Stomach (tissue), 9 donors: ENCODE results near the gene ALDH18A1. TPM values are rescaled to one million over a fixed set of nuclear protein-coding genes. Genes with fewer than 3 reads are reported as not detected.

Experiments
- DNase-seq, 2 donors: peaks; one replicate each; pipeline versions ENCODE4 v3.0.0 to v3.0.0-alpha.2; 2013 to 2019
- H3K27ac ChIP-seq, 5 donors: fragments of 200-600 bp in 4 of 5; sonication (generic) in 4 of 5; one replicate each; pipeline ENCODE4 v1.5.1; 2013 to 2019; ENCODE audit warnings: mild to moderate bottlenecking in 1 of 5, moderate library complexity in 1 of 5
- H3K27me3 ChIP-seq, 3 donors: fragments of 200-600 bp; sonication (generic); one replicate each; pipeline ENCODE4 v1.5.1; 2017 to 2019; ENCODE audit warnings: mixed run types in 1 of 3
- H3K36me3 ChIP-seq, 4 donors: fragments of 200-600 bp; sonication (generic); 1 replicate in 3 of 4; 2 replicates in 1 of 4; pipeline ENCODE4 v1.5.1; 2016 to 2019
- H3K4me1 ChIP-seq, 4 donors: fragments of 200-600 bp; sonication (generic); one replicate each; pipeline ENCODE4 v1.5.1; 2016 to 2019
- H3K4me3 ChIP-seq, 4 donors: fragments of 200-600 bp; sonication (generic) in 3 of 4; one replicate each; pipeline ENCODE4 v1.5.1; 2016 to 2019; ENCODE audit warnings: mild to moderate bottlenecking in 1 of 4
- H3K9me3 ChIP-seq, 4 donors: fragments of 200-600 bp; sonication (generic); one replicate each; pipeline ENCODE4 v1.5.1; 2016 to 2019
- CTCF ChIP-seq, 7 experiments: fragments of 450-650 bp in 4 of 7; fragments of 200-600 bp in 3 of 7; sonication (generic) in 3 of 7; IDR thresholded peaks; one replicate each; pipeline ENCODE4 v1.5.1; 2016 to 2019; ENCODE audit warnings: antibody characterized with exemption in 7 of 7, control low read depth in 2 of 7, mild to moderate bottlenecking in 1 of 7
- EP300 ChIP-seq: sonication (generic); formaldehyde crosslinking; IDR thresholded peaks from one replicate; pipeline ENCODE4 v1.6.1; 2017; ENCODE audit warnings: antibody characterized with exemption
- POLR2A ChIP-seq, 4 donors: fragments of 450-650 bp; IDR thresholded peaks; one replicate each; pipeline ENCODE4 v1.6.1; 2016; ENCODE audit warnings: antibody characterized with exemption in 4 of 4, control low read depth in 2 of 4, mild to moderate bottlenecking in 1 of 4, moderate library complexity in 1 of 4
- POLR2AphosphoS5 ChIP-seq, 3 donors: sonication (generic); formaldehyde crosslinking; IDR thresholded peaks; one replicate each; pipeline ENCODE4 v1.6.1; 2016; ENCODE audit warnings: antibody characterized with exemption in 3 of 3
- WGBS, 5 donors: extraction: QIAGEN DNeasy Blood & Tissue Kit in 3 of 5; methylation state at CpG; one replicate each; pipeline versions ENCODE4 v1.1.5 to v1.1.7; 2013 to 2018; 5-methylcytosine and 5-hydroxymethylcytosine counted together
- intact Hi-C: fragments of 100-400 bp; cut with DNase I; formaldehyde crosslinking; loops from one replicate; pipeline ENCODE4 v1.15.1; 2023; ENCODE audit warnings: low total_unique reads
- polyA plus RNA-seq, 3 donors: library from polyadenylated mRNA; stranded (reverse); fragments of 200-250 nt; gene quantifications; one replicate each; pipeline ENCODE4 v1.2.3, GENCODE V29; 2013
- total RNA-seq, 5 donors: library from RNA; depleted of rRNA; stranded (reverse); fragments of >200 nt; gene quantifications; one replicate each; pipeline versions ENCODE4 v1.1.0 to v1.2.3, GENCODE V29; 2014 to 2016
- donor health status: healthy with polysubstance abuse.
- donor health status: Bipolar disorder and iron deficiency.
- donor health status: healthy.

The ALDH18A1 gene
- total and polyA plus RNA-seq, 8 donors = 11.3 to 87.6 (median 27.5) TPM

DNA sequence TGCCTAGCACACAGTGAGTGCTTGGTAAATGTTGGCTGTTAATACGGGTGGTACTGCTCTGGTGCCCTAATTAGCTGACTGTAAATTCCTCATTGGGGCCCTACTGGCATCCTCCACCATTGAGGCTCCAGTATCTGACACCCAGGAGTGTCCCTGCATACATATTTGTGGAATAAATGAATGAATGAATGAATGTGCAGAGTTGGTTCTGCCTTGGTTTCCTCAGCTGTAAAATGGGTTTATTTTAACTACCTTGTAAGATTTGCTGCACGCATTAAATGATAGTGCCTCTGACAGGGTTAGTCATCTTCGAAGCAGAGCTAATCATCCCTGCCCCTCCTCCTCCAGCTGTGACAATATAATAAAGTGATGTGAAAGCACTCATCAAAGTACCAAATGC lies 45.8 kb downstream of the ALDH18A1 start:
- Histone ChIP-seq H3K36me3 (peaks cover 67 to 100% (median 100%) of the 10 kb centered on the region in 4 donors), H3K27ac (no peak overlapping the region), H3K4me3 (no peak overlapping the region), H3K9me3 (no peaks in the 10 kb centered on the region), H3K27me3 (no peaks in the 10 kb centered on the region), H3K4me1 (peaks cover 0 to 3% (median 0%) of the 10 kb centered on the region in 4 donors)
- intact Hi-C loops = no loop called here
- TF ChIP-seq POLR2A (IDR thresholded peaks at IDR 0.05) = no peak
- no peak for TF ChIP-seq CTCF (IDR thresholded peaks at IDR 0.05)
- TF ChIP-seq POLR2AphosphoS5 (IDR thresholded peaks at IDR 0.05) = no peak
- TF ChIP-seq EP300 = no peak
- WGBS, 5 donors = 92 to 97% (median 96%) methylated on average over 3 of the region's 3 CpGs
- DNase-seq = no peak

- Histone ChIP-seq H3K36me3 (peaks cover 39 to 75% (median 71%) of the 10 kb centered on the region in 4 donors), H3K4me3 (no peak overlapping the region), H3K27me3 (no peaks in the 10 kb centered on the region), H3K4me1 (peaks cover 0 to 16% (median 0%) of the 10 kb centered on the region in 4 donors), H3K9me3 (no peaks in the 10 kb centered on the region), H3K27ac (peak overlapping the region in 4 of 5 donors; percentile 69 to 88 (median 73))
- WGBS, 5 donors = 66 to 84% (median 78%) methylated on average over 3 of the region's 3 CpGs
- DNase-seq = no peak
- intact Hi-C loops = no loop called here
- peak in 1 of 3 donors; percentile 41 for TF ChIP-seq POLR2AphosphoS5 (IDR thresholded peaks at IDR 0.05)
- no peak for TF ChIP-seq EP300
These were observed 49.6 kb downstream of the ALDH18A1 start for GRCh38 chr10:95606922-95607321.

- 50 to 91% (median 78%) methylated on average over 3 of the region's 3 CpGs for WGBS, 5 donors
- Histone ChIP-seq H3K27me3 (no peaks in the 10 kb centered on the region), H3K4me3 (no peak overlapping the region), H3K36me3 (peaks cover 24 to 57% (median 54%) of the 10 kb centered on the region in 4 donors), H3K4me1 (peaks cover 0 to 25% (median 5%) of the 10 kb centered on the region in 4 donors), H3K9me3 (no peaks in the 10 kb centered on the region), H3K27ac (peak overlapping the region in 4 of 5 donors; percentile 69 to 88 (median 73))
- intact Hi-C loops = no loop called here
- no peak for TF ChIP-seq POLR2A (IDR thresholded peaks at IDR 0.05)
- TF ChIP-seq POLR2AphosphoS5 (IDR thresholded peaks at IDR 0.05) = peak in 2 of 3 donors; percentile 74 to 94
- TF ChIP-seq CTCF (IDR thresholded peaks at IDR 0.05) = no peak
- peak; percentile 79 for TF ChIP-seq EP300
- DNase-seq = peak in 1 of 2 donors; percentile 62
These were observed 51.3 kb downstream of the ALDH18A1 start for GRCh38 chr10:95605163-95605562.

DNA sequence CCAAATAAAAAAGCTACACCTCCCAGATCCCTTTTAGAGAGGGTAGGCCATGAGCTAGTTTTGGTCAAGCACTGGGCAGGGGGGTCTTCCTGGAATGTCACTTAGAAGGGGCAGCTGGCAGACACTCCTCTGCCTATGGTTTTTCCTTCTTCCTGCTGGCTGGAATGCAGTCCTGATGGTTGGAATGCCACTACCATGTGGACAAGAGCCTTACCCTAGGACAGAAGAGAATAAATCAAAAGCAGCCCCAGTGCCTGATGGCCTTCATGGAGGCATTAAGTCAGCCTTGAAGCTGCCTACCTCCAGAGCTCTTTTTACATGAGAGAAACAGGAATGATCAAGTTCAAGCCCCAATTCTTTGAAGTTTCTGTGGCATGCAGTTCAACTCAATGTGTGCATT lies 51.9 kb downstream of the ALDH18A1 start:
- DNase-seq = no peak
- H3K4me1 ChIP-seq = peaks cover 0 to 25% (median 5%) of the 10 kb centered on the region in 4 donors
- no peak overlapping the region for H3K4me3 ChIP-seq
- H3K27me3 ChIP-seq = no peaks in the 10 kb centered on the region
- H3K27ac ChIP-seq = peak overlapping the region in 4 of 5 donors; percentile 69 to 88 (median 73)
- H3K36me3 ChIP-seq = peaks cover 19 to 52% (median 48%) of the 10 kb centered on the region in 4 donors
- no peaks in the 10 kb centered on the region for H3K9me3 ChIP-seq
- TF ChIP-seq CTCF (IDR thresholded peaks at IDR 0.05) (no peak), EP300 (no peak), POLR2AphosphoS5 (IDR thresholded peaks at IDR 0.05) (no peak), POLR2A (IDR thresholded peaks at IDR 0.05) (no peak)
- intact Hi-C loops = loop anchor here (5.0 kb wide), 2 partner anchors 172 to 232 kb away; no protein-coding TSS in a partner anchor

GRCh38 chr10:95602382-95602781 lies 54.1 kb downstream of the ALDH18A1 start:
- Histone ChIP-seq H3K9me3 (no peaks in the 10 kb centered on the region), H3K4me3 (no peak overlapping the region), H3K27ac (peak overlapping the region in 1 of 5 donors; percentile 88), H3K36me3 (peaks cover 6 to 29% (median 26%) of the 10 kb centered on the region in 4 donors), H3K4me1 (peaks cover 0 to 25% (median 5%) of the 10 kb centered on the region in 4 donors), H3K27me3 (no peaks in the 10 kb centered on the region)
- intact Hi-C loops = loop anchor here (5.0 kb wide), 2 partner anchors 170 to 230 kb away; no protein-coding TSS in a partner anchor
- 74 to 83% (median 80%) methylated on average over 6 of the region's 6 CpGs for WGBS, 5 donors
- no peak for DNase-seq
- TF ChIP-seq EP300 (no peak), POLR2A (IDR thresholded peaks at IDR 0.05) (no peak), CTCF (IDR thresholded peaks at IDR 0.05) (no peak), POLR2AphosphoS5 (IDR thresholded peaks at IDR 0.05) (no peak)
